BLaER1 (cell line): Measurements from ENCODE around the gene PARD3B.
A peak's percentile ranks its signal among the peaks of the same experiment; 100 is the strongest.

ENCODE experiments used
- H3K27ac ChIP-seq: shearing (Covaris generic); formaldehyde crosslinking; 2 replicates; pipeline ENCODE4 v1.8.1; 2022
- H3K27me3 ChIP-seq: shearing (Covaris generic); formaldehyde crosslinking; 2 replicates; pipeline ENCODE4 v1.8.1; 2022
- H3K36me3 ChIP-seq: shearing (Covaris generic); formaldehyde crosslinking; 2 replicates; pipeline ENCODE4 v1.8.1; 2022
- H3K4me1 ChIP-seq: shearing (Covaris generic); formaldehyde crosslinking; 2 replicates; pipeline ENCODE4 v1.8.1; 2022
- H3K4me2 ChIP-seq: shearing (Covaris generic); formaldehyde crosslinking; 2 replicates; pipeline ENCODE4 v1.8.1; 2022
- H3K4me3 ChIP-seq: shearing (Covaris generic); formaldehyde crosslinking; 2 replicates; pipeline ENCODE4 v1.8.1; 2022
- H3K9ac ChIP-seq: shearing (Covaris generic); formaldehyde crosslinking; 2 replicates; pipeline ENCODE4 v1.8.1; 2022
- H3K9me3 ChIP-seq: shearing (Covaris generic); formaldehyde crosslinking; 2 replicates; pipeline ENCODE4 v1.8.1; 2022
- H4K20me1 ChIP-seq: shearing (Covaris generic); formaldehyde crosslinking; 2 replicates; pipeline ENCODE4 v1.8.1; 2022
- Cebpa-rat ChIP-seq: shearing (Covaris generic); IDR thresholded peaks from 2 replicates; pipeline ENCODE4 v1.8.1; 2022

PARD3B gene

GRCh38 chr2:204827701-204828590 is 282.7 kb downstream of the PARD3B start:
- Histone ChIP-seq H3K4me1 (peaks cover 21% of the 10 kb centered on the region), H3K4me2 (no peak overlapping the region), H3K4me3 (no peak overlapping the region), H3K36me3 (no peaks in the 10 kb centered on the region), H3K27ac (no peak overlapping the region), H4K20me1 (no peaks in the 10 kb centered on the region), H3K27me3 (no peaks in the 10 kb centered on the region), H3K9ac (no peak overlapping the region), H3K9me3 (0 out of 2 replicates have a peak, but pooled peaks cover 3% of the 10 kb centered on the region)
- no peak for TF ChIP-seq Cebpa-rat

GRCh38 chr2:204834716-204835384 is 289.6 kb downstream of the PARD3B start:
- no peaks in the 10 kb centered on the region for H3K4me1 ChIP-seq
- no peaks in the 10 kb centered on the region for H3K9me3 ChIP-seq
- no peak overlapping the region for H3K4me2 ChIP-seq
- no peaks in the 10 kb centered on the region for H4K20me1 ChIP-seq
- no peak for TF ChIP-seq Cebpa-rat
- H3K4me3 ChIP-seq: no peak overlapping the region
- no peak overlapping the region for H3K9ac ChIP-seq
- H3K27ac ChIP-seq: no peak overlapping the region
- H3K36me3 ChIP-seq: no peaks in the 10 kb centered on the region
- H3K27me3 ChIP-seq: no peaks in the 10 kb centered on the region

- H3K9me3 ChIP-seq: no peaks in the 10 kb centered on the region
- H3K27me3 ChIP-seq: no peaks in the 10 kb centered on the region
- no peaks in the 10 kb centered on the region for H3K36me3 ChIP-seq
- no peak overlapping the region for H3K4me3 ChIP-seq
- H3K4me1 ChIP-seq: no peaks in the 10 kb centered on the region
- TF ChIP-seq Cebpa-rat: no peak
- H3K4me2 ChIP-seq: no peak overlapping the region
- no peaks in the 10 kb centered on the region for H4K20me1 ChIP-seq
- H3K9ac ChIP-seq: no peak overlapping the region
- no peak overlapping the region for H3K27ac ChIP-seq
These were observed 290.5 kb downstream of the PARD3B start for GRCh38 chr2:204835786-204836185.

GRCh38 chr2:204840504-204840903 is 295.2 kb downstream of the PARD3B start:
- Histone ChIP-seq H3K4me2 (no peak overlapping the region), H3K9me3 (no peaks in the 10 kb centered on the region), H3K27me3 (no peaks in the 10 kb centered on the region), H3K27ac (no peak overlapping the region), H3K4me1 (peaks cover 13% of the 10 kb centered on the region), H4K20me1 (no peaks in the 10 kb centered on the region), H3K9ac (no peak overlapping the region), H3K4me3 (no peak overlapping the region), H3K36me3 (no peaks in the 10 kb centered on the region)
- TF ChIP-seq Cebpa-rat: no peak

- H3K9ac ChIP-seq: no peak overlapping the region
- TF ChIP-seq Cebpa-rat: no peak
- H4K20me1 ChIP-seq: no peaks in the 10 kb centered on the region
- H3K4me1 ChIP-seq: peaks cover 13% of the 10 kb centered on the region
- no peaks in the 10 kb centered on the region for H3K27me3 ChIP-seq
- H3K27ac ChIP-seq: no peak overlapping the region
- no peaks in the 10 kb centered on the region for H3K9me3 ChIP-seq
- no peaks in the 10 kb centered on the region for H3K36me3 ChIP-seq
- no peak overlapping the region for H3K4me3 ChIP-seq
- peak overlapping the region; percentile 10; the same call in 1 of the 2 replicates for H3K4me2 ChIP-seq
These were observed 296.8 kb downstream of the PARD3B start for GRCh38 chr2:204842068-204842467.

- Histone ChIP-seq H3K4me3 (no peak overlapping the region), H3K27ac (no peak overlapping the region), H3K36me3 (no peaks in the 10 kb centered on the region), H3K4me1 (peaks cover 13% of the 10 kb centered on the region), H3K27me3 (no peaks in the 10 kb centered on the region), H3K9ac (no peak overlapping the region), H3K4me2 (peak overlapping the region; percentile 10; the same call in 1 of the 2 replicates), H3K9me3 (no peaks in the 10 kb centered on the region), H4K20me1 (no peaks in the 10 kb centered on the region)
- no peak for TF ChIP-seq Cebpa-rat
These were observed 297.6 kb downstream of the PARD3B start for GRCh38 chr2:204842661-204843485.

GRCh38 chr2:204846471-204846870 is 301.2 kb downstream of the PARD3B start:
- no peak overlapping the region for H3K4me3 ChIP-seq
- no peak overlapping the region for H3K9ac ChIP-seq
- no peak overlapping the region for H3K27ac ChIP-seq
- peaks cover 13% of the 10 kb centered on the region for H3K4me1 ChIP-seq
- H4K20me1 ChIP-seq: no peaks in the 10 kb centered on the region
- no peak overlapping the region for H3K4me2 ChIP-seq
- no peaks in the 10 kb centered on the region for H3K9me3 ChIP-seq
- H3K27me3 ChIP-seq: no peaks in the 10 kb centered on the region
- no peaks in the 10 kb centered on the region for H3K36me3 ChIP-seq
- TF ChIP-seq Cebpa-rat: no peak

GRCh38 chr2:204849892-204850291 is 304.6 kb downstream of the PARD3B start:
- Histone ChIP-seq H3K27ac (no peak overlapping the region), H3K4me3 (no peak overlapping the region), H3K36me3 (no peaks in the 10 kb centered on the region), H3K4me1 (no peaks in the 10 kb centered on the region), H4K20me1 (no peaks in the 10 kb centered on the region), H3K9me3 (no peaks in the 10 kb centered on the region), H3K4me2 (no peak overlapping the region), H3K27me3 (no peaks in the 10 kb centered on the region), H3K9ac (no peak overlapping the region)
- TF ChIP-seq Cebpa-rat: no peak

- H3K9ac ChIP-seq: no peak overlapping the region
- H3K36me3 ChIP-seq: no peaks in the 10 kb centered on the region
- no peak overlapping the region for H3K4me3 ChIP-seq
- H3K27me3 ChIP-seq: no peaks in the 10 kb centered on the region
- no peaks in the 10 kb centered on the region for H3K9me3 ChIP-seq
- no peak overlapping the region for H3K27ac ChIP-seq
- H4K20me1 ChIP-seq: no peaks in the 10 kb centered on the region
- H3K4me2 ChIP-seq: no peak overlapping the region
- no peak for TF ChIP-seq Cebpa-rat
- H3K4me1 ChIP-seq: no peaks in the 10 kb centered on the region
These were observed 305.3 kb downstream of the PARD3B start for GRCh38 chr2:204850581-204850980.
